Activated naive CD8-positive, alpha-beta T cell treated with anti-CD3 and anti-CD28 coated beads, Interleukin-2, amount 50 U/mL, for 16 hours (primary cell): ENCODE measurements around the gene C11orf21.
"Not testable (repeated sequence)": the region's sequence is repeated elsewhere in the genome, so short reads cannot be mapped to it uniquely, and the experiment has no call there.

Experiments
- DNase-seq: peaks from one replicate; pipeline ENCODE4 v3.0.0-alpha.2; 2020; ENCODE audit warnings: low read depth, low spot score

The C11orf21 gene

DNA sequence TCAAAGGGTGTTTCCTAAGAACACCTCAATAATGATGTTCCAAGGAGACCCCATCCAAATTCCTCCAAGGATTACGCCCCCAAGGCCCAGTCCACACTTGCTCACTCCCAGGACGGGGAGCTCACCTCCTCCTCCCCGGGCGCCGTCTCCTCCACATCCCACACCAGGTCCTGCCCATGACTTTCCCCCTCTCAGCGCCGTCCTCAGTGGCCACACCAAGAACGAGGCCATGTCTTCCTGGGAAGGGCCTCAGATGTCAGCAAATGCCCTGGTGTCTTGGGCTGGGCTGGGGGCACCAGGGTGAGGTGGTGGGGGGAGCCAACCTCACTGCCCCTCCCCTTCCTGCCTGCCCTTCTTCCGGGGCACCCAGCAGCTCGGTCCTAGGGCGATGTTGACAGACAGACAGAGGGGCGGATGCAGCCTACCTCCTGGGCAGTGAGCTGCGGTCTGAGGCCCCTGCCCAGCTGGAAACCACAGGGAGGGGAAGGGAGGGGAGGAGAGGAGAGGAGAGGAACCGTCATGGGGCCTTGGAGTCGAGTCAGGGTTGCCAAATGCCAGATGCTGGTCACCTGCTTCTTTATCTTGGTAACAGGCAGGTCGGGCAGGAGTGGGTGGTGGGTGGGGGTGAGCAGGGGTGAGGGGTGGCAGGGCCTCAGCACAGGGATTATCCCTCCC lies at the start of gene C11orf21, which contains the start of gene TSPAN32:
C11orf21 (minus strand) TSS at position 288 of the 675 bp plus-strand sequence; CDS start at position 178, 110 bp downstream.
TSPAN32 (plus strand) TSS at position 383 of the 675 bp plus-strand sequence; CDS start at position 520, 137 bp downstream.
- no peak for DNase-seq

DNA sequence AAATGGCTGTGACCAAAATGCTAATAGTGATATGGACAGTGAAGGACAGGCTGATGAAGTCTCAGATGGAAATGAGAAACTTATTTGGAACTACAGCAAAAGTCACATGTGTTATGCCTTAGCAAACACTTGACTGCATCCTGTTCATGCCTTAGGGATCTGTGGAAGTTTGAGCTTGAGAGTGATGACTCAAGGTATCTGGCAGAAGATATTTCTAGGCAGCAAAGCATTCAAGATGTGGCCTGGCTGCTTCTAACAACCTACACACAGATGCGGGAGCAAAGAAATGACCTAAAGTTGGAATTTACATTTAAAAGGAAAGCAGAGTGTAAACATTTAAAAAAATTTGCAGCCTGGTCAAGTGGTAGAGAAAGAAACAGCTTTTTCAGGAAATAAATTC lies 47.3 kb upstream of the C11orf21 start:
- DNase-seq: no peak

GRCh38 chr11:2347308-2347830 lies 45.7 kb upstream of the C11orf21 start:
- no peak for DNase-seq

DNA sequence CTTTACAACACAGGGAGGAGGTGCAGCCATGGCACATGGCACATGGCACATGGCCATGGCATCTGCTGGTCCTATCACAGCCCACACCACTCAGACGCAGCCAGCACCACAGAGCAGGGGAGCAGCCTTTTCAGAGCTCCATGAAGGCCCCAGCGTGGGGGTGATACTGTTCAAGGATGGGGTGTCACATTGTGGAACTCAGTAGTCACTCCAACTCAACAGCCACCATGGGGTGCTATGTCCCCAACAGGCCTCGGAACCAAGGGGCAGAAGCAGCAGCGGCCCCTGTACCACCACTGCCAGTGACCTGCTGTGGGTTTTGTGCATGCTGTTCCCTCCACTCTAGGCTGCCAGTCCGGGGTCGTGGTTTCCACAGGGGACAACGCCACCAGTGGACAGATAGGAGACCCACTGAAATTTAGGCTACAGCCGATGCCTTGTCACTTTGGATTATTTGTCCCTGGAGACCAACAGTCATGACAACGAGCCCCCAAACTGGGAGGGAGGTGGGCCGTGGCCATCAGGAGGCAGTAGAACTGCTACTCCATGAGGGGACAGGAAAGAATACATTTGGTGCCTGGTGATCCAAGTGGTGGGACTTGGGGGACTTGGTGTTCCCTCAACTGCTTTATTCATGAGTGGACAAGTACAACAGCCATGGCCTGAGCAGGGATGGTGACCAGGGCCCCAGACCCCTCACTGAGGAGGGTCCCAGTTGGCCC lies 45.0 kb upstream of the C11orf21 start:
- DNase-seq: no peak

- DNase-seq: no peak
Observed at GRCh38 chr11:2346014-2346413, 44.3 kb upstream of the C11orf21 start.

DNA sequence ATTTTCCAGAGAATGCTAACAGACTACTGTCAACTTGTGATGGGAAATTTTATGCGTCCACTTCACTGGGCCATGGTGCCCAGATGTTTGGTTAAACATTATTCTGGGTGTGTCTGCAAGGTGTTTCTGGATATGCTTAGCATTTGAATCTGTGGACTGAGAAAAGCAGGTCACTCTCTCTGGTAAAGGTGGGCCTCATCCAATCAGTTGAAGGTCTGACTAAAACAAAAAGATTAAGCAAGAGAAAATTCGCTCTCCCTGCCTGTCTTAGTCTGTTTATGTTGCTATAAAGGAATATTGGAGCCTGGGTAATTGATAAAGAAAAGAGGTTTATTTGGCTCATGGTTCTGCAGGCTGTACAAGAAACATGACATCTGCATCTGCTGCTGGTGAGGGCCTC lies 43.3 kb upstream of the C11orf21 start:
- no peak for DNase-seq

DNA sequence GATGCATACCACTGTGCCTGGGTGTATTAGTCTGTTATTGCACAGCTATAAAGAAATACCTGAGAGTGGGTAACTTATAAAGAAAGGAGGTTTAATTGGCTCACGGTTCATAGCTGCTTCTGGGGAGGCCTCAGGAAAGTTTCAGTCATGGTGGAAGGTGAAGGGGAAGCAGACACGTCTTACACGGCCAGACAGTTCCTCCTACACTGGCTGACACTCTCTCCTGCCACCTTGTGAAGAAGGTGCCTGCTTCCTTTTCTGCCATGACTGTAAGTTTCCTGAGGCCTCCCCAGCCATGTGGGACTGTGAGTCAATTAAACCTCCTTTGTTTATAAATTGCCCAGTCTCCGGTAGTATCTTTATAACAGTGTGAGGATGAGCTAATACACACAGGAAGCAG lies 41.8 kb upstream of the C11orf21 start:
- no peak for DNase-seq

GRCh38 chr11:2342981-2343380 lies 41.3 kb upstream of the C11orf21 start:
- no peak for DNase-seq

GRCh38 chr11:2342557-2342956 lies 40.8 kb upstream of the C11orf21 start:
- no peak for DNase-seq

GRCh38 chr11:2338760-2339159 lies 37.0 kb upstream of the C11orf21 start:
- not testable (repeated sequence) for DNase-seq

DNA sequence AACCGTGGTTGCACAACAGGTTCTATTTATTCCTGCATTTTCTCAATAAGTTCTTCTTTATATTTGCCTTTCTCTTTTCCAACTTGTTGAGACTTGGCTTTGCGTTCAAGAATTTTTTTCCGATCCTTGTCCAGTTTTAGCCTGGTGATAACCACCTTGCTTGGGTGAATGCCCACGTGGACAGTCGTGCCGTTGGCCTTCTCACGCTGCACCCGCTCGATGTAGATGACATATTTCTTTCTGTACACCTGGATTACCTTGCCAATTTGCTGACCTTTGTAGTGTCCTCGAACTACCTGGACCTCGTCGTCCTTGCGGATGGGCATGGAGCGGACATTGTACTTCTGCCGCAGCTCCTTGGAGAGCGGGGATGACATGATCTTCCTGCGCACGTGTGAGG lies 33.6 kb upstream of the C11orf21 start:
- not testable (repeated sequence) for DNase-seq

DNA sequence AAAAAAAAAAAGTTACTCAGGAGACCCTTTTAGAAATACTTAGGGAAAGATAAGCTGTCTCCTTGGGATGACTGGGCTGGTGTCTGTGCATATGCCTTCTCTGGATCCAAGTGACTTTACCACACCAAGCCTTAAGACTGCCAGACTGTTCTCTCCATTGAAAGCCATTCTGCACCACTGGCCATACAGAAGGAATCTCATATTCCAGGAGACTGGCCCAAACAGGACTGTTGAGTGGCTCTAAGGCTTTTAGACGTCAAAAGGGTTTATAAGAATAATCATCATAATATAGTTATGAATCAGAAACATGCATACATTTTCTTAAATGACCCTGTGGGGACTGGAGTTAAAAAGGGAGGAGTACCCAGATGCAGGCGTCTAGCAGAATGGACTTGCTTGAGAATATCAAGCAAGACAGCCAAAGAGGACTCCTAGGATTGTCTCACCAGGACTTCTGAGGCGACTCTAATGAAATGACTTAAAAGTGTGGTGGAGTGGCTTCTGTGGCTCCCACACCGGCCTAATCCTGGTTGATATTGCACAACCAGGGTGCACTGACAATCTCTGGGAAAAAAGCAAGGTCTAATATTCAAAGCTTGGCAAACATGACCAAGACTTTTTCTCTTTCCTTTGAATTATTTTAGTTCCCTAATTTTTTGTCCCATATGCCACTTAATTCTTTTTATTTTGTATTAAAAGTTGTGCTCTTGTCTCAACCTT lies 31.9 kb upstream of the C11orf21 start:
- DNase-seq: not testable (repeated sequence)

DNA sequence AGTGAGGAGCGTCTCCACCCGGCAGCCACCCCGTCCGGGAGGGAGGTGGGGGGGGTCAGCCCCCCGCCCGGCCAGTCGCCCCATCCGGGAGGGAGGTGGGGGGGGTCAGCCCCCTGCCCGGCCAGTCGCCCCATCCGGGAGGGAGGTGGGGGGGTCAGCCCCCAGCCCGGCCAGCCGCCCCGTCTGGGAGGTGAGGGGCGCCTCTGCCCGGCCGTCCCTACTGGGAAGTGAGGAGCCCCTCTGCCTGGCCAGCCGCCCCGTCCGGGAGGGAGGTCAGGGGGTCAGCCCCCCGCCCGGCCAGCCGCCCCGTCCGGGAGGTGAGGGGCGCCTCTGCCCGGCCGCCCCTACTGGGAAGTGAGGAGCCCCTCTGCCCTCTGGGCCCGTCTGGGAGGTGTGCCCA lies 30.9 kb upstream of the C11orf21 start:
- DNase-seq: not testable (repeated sequence)

GRCh38 chr11:2331404-2331803 lies 29.7 kb upstream of the C11orf21 start:
- no peak for DNase-seq

- no peak for DNase-seq
Observed at GRCh38 chr11:2330696-2331095, 29.0 kb upstream of the C11orf21 start.

- DNase-seq: no peak
Observed at GRCh38 chr11:2329551-2329950, 27.8 kb upstream of the C11orf21 start.

- no peak for DNase-seq
Observed at GRCh38 chr11:2328656-2329354, 27.1 kb upstream of the C11orf21 start.

GRCh38 chr11:2328021-2328420 lies 26.3 kb upstream of the C11orf21 start:
- DNase-seq: no peak

DNA sequence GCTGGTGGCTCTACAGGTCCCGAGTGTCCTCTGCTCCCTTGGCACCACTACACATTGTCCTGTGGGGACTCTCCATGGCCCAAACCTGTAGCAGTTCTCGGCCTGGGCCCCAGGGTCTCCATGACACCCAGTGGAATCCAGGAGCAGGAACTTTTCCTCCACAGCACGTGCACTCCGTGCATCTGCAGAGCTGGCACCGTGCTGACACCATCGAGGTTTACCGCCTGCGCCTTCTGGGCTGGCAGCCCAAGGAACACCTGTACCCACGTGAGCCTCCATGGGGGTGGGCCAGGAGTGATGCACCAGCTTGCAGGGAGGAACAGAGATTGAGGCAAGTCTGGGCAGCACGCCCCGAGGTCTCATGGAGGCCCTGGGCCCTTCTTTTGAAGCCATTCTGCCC lies 25.3 kb upstream of the C11orf21 start:
- no peak for DNase-seq

DNA sequence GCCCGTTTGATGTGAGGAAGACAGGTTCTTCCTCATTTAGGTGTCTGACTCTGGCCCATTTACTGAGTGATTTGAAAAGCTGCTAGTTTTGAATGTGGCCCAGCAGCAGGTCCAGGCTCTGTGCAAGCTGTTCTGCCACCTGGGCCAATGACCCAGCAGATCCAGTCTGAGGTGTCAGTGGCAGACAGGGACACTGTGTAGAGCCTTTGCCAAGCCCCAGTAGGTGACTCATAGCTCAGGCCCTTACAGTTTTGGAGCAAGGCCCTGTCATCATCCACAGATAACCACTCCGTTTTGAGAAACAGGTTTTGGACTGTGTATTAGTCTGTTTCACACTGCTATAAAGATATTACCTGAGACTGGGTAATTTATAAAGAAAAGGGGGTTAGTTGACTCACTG lies 24.0 kb upstream of the C11orf21 start:
- DNase-seq: no peak

DNA sequence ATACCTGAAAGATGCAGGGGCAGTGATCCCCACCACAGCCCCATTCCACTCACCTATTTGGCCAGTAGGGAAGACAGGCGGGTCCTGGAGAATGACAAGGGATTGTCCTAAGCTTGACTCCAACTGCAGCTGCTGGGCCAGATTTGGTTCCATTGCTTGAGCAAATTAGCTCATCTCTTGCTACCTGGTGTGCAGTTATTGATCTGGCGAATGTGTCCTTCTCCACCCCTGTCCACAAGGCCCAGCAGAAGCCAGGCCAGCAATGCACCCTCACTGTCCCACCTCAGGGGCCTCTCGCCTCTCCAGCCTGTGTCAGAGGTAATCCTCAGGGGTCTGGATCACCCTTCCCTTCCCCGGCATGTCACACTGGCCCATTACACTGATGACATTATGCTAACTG lies 23.4 kb upstream of the C11orf21 start:
- no peak for DNase-seq

- DNase-seq: no peak
Observed at GRCh38 chr11:2321311-2321683, 19.6 kb upstream of the C11orf21 start.
